C1 segment of cervical spinal cord (tissue), 14 donors: ENCODE data around the gene STK35.
"Not testable (repeated sequence)": the region's sequence is repeated elsewhere in the genome, so short reads cannot be mapped to it uniquely, and the experiment has no call there.

Experiments
- DNase-seq, 14 donors: peaks; one replicate each; lab custom pipeline; 2025; lab: John Stamatoyannopoulos, UW

The STK35 gene

GRCh38 chr20:2183381-2183780 lies 81.8 kb downstream of the STK35 start:
- DNase-seq, result no peak

GRCh38 chr20:2184933-2185332 lies 83.3 kb downstream of the STK35 start:
- not testable (repeated sequence) for DNase-seq

GRCh38 chr20:2195614-2196013 lies 94.0 kb downstream of the STK35 start:
- no peak for DNase-seq

- DNase-seq, result no peak
These were observed 95.5 kb downstream of the STK35 start for GRCh38 chr20:2197166-2197565.
